ENCODE measurements around the gene GLCCI1.

GLCCI1 gene

DNA sequence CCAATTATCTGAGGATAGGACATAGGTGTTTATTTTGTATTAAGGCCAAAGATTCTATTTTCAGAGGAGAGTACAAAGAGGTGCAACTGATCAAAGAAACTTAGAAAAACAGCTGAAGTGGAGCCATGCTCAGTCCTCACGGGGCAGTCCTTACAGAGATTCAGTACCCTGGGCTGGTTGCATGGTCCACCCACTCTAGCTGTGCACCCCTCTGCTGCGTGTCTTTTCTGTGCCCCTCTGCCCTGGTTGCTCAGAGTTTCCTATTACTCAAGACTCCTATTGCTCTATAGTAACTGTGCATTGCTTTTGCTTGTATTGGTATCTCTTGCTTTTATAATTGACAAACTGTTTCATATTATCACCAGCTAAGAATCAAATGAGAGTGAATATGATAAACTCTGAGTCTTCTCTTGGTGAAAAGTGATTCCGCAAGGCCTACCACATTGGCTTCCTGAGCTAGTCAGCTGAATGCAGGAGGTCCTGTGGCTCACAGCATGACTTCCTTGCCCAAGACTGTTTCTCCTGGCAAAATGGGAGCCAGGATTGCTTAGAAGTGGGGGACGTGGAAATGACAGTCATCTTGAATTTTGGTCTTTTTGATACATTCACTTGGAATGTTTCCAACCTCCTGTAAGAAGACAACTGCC is 137.0 kb downstream of the GLCCI1 start:
- DNase-seq (ENCODE audit: low spot score) = no peak
- TF ChIP-seq, protein P1, sequence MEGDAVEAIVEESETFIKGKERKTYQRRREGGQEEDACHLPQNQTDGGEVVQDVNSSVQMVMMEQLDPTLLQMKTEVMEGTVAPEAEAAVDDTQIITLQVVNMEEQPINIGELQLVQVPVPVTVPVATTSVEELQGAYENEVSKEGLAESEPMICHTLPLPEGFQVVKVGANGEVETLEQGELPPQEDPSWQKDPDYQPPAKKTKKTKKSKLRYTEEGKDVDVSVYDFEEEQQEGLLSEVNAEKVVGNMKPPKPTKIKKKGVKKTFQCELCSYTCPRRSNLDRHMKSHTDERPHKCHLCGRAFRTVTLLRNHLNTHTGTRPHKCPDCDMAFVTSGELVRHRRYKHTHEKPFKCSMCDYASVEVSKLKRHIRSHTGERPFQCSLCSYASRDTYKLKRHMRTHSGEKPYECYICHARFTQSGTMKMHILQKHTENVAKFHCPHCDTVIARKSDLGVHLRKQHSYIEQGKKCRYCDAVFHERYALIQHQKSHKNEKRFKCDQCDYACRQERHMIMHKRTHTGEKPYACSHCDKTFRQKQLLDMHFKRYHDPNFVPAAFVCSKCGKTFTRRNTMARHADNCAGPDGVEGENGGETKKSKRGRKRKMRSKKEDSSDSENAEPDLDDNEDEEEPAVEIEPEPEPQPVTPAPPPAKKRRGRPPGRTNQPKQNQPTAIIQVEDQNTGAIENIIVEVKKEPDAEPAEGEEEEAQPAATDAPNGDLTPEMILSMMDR (IDR thresholded peaks at IDR 0.05; ENCODE audit: extremely low read depth, insufficient read depth, missing control alignments) = no peak
- in situ Hi-C loops (cut with MboI; ENCODE audit: low pct_unique_long_range_greater_than_20kb, low sequenced_read_pairs, unreplicated experiment) = no loop called here

DNA sequence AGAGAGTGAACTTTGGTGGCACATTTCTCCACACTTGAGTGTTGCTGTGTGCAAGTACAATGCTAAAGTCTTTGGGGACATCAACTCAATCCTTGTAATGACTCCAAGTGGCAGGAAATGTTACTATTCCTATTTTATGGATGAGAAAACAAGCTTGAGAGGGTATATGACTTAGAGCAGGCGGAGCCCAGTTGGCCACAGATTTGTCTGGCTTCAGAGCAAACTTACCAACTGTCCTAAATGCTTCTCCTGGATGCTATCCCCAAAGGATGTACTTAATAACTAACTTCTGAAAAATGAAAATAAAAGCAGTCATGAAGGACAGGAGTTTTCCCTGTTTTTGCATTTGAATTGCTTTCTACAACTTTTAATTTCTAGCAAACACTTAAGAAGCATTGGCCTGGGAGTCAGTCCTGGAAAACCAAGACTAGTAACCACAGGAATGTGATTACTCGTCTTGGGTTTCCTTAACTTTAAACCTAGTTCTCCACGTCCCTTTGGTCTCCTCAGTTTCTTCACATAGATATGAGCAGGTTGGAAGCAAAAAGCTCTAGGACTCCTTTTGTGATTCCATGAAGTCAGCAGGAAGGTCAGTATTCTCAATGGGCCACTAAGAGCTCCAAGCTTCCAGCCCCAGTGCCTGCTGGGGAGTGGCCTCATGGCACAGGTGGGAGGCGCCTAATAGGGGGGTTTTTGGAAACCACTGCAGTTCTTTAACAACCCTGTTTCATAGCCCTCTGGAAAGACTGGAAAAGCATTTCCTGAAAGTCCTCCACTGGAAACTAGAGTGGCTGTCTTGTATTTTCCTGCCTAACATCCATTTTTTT is 140.8 kb downstream of the GLCCI1 start:
- DNase-seq (ENCODE audit: low spot score) = no peak
- in situ Hi-C loops (cut with MboI; ENCODE audit: low pct_unique_long_range_greater_than_20kb, low sequenced_read_pairs, unreplicated experiment) = no loop called here
- TF ChIP-seq, protein P1 (IDR thresholded peaks at IDR 0.05; ENCODE audit: extremely low read depth, insufficient read depth, missing control alignments) = no peak

DNA sequence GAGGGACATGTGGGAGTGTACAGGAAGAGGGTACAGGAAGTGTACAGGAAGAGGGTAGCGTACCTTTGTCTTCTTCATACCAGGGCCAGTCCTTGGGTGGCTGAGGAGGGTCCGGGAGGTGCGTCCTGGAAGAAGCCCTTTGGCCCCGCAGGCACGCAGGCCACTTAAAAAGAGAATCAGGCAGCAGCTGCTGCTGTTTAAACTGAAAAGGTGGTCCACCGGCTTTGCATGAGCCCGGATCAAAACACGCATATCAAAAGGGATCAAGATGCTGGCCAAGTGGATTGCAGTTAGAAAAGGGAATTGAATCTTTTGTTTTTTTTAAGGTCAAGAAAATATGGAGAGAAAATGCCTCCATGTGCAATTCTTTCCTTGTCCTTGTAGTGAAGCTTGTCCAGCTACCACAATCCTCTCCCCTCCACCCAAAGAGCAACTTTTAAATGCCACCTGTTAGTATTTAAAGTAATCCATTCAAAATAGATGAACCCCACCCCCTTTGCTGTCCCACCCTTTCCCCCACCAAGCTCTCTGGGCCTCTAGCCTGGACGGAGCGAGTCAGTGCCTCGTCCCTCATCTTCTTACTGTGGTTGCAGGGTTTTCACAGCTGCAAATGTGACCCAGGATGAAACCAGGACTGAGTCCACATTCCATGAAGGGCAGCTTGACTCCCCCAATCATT is 142.8 kb downstream of the GLCCI1 start:
- in situ Hi-C loops (cut with MboI; ENCODE audit: low pct_unique_long_range_greater_than_20kb, low sequenced_read_pairs, unreplicated experiment) = no loop called here
- no peak for DNase-seq (ENCODE audit: low spot score)
- TF ChIP-seq, protein P1 (IDR thresholded peaks at IDR 0.05; ENCODE audit: extremely low read depth, insufficient read depth, missing control alignments) = no peak

DNA sequence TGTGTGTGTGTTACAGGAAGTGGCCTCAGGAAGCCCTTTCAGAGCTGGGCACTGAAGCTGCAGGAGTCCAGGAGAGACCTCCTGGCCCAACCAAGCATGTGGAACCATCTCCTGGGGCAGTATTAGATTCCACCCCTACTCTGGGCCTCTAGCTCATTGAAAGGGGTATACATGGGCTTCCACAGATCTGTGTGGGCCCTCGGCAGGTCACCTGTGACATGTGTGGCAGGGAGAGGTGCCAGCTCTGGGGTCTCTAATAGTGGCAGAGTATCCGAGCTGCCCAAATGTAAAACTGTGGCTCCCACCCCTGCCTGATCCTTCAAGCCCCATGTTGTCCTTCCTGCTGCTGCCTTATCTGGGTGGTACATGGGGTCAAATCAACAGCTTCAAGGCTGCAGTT is 144.1 kb downstream of the GLCCI1 start:
- TF ChIP-seq, protein P1 (IDR thresholded peaks at IDR 0.05; ENCODE audit: extremely low read depth, insufficient read depth, missing control alignments) = no peak
- in situ Hi-C loops (cut with MboI; ENCODE audit: low pct_unique_long_range_greater_than_20kb, low sequenced_read_pairs, unreplicated experiment) = no loop called here
- DNase-seq (ENCODE audit: low spot score) = no peak

DNA sequence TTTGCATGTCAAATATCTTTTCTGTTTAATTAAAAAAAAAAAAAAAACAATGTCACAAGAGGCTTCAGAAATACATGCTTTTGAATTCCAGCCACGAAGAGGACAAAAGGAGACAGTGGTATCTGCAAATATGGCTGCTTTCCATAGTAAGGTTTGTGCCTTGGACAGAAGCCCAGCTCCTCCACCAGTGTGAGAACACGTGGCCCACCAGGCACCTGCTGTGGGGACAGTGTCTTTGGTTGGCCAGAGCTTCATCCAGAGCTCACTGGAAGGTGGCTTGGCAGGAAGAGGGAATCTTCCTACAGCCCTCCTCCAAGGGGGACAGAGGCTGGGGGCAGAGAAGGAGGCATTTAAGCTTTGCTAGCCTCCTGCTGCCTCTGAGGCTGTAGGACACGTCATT is 144.6 kb downstream of the GLCCI1 start:
- in situ Hi-C loops (cut with MboI; ENCODE audit: low pct_unique_long_range_greater_than_20kb, low sequenced_read_pairs, unreplicated experiment) = no loop called here
- DNase-seq (ENCODE audit: low spot score) = no peak
- TF ChIP-seq, protein P1 (IDR thresholded peaks at IDR 0.05; ENCODE audit: extremely low read depth, insufficient read depth, missing control alignments) = no peak

DNA sequence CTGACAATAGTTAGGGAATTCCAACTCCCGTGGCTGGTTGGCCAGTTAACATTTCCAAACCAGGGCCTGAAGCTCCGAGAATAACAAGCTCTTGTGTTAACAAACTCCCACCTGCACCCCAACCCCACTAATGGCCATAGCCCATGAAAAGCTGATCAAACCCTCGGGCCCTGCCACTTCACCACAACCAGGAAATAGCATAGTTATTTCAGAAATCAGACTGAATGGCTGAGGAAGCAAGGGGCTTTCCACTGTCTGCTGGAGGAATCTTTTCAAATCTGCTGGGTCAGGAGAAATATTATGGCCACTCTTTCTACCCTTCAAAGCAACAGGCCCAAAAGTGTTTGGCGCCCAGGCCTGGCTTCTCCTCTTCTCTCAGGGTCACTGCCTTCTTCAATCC is 145.6 kb downstream of the GLCCI1 start:
- TF ChIP-seq, protein P1 (IDR thresholded peaks at IDR 0.05; ENCODE audit: extremely low read depth, insufficient read depth, missing control alignments) = no peak
- in situ Hi-C loops (cut with MboI; ENCODE audit: low pct_unique_long_range_greater_than_20kb, low sequenced_read_pairs, unreplicated experiment) = no loop called here
- DNase-seq (ENCODE audit: low spot score) = peak; percentile 57
